Stimulated activated naive CD8-positive, alpha-beta T cell treated with anti-CD3 and anti-CD28 coated beads, Interleukin-15, Interleukin-2, amounts not matched to agents 100 U/mL and 50 U/mL, for 24 hours (primary cell): ENCODE measurements around the gene GHRHR.

Experiments used
- ATAC-seq: fragments of 150-1000 bp; cut with Tn5 transposase; one replicate; pipeline ENCODE4 v1.10.0; 2021
- DNase-seq: peaks from one replicate; pipeline ENCODE4 v3.0.0; 2021

The GHRHR gene

DNA sequence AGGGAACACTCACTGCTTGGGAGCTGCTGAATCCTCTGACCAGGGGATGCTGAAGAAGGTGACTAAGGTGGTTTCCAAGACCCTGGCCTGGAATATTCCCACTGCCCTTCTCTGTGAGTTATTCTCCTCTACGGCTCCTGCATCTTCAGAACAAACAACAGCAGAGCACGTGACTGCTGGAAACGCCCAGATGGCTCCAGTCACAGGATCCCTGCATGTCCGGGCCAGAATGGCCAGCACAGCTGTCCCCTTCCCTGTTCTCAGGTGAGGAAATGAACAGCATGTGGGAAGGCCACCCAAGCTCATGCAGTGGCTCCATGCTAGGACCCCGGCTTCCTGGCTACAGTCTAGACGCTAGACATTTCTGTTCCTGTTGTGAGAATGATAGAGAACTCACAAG lies 43.1 kb downstream of the GHRHR start:
- DNase-seq (no peak), ATAC-seq (no peak)

DNA sequence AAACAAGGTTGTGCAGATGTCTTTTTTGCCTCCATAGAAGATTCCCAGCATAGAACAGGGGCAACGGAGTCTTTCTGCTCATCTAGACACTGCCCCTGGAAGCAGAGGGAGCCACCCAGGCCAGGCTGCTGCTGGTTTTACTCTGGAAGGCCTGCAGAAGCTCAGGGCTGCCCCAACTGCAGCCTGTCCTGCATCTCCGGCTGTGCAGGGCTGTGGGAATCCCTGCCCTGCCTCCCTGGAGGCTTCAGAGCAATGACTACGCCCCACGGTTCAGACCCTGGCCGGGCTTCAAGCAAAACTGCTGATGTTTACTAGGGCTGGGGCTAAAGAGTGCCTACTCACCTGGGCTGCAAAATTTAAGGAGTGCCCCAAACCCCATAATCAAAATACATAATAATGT lies 43.9 kb downstream of the GHRHR start:
- no peak for DNase-seq
- ATAC-seq = no peak

DNA sequence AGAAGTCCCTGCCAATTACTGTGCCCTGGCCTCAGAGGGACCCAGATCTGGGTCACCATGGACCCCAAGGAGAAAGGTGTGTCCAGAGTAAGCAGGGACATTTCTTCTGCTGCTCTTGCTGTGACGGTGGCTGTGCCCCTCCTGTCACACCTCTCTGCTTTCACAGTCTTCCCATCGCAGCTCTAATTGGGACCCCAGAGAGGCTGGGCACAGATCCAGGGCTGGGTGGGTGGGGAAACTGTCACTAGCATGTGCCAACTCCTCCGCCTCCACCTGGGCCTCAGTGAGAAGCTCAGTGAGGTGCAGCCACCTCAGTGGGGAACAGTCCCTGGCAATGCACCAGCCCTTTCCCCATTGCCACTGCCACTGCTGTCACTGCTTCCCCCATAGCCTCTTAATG lies 51.1 kb downstream of the GHRHR start:
- ATAC-seq (no peak), DNase-seq (no peak)

DNA sequence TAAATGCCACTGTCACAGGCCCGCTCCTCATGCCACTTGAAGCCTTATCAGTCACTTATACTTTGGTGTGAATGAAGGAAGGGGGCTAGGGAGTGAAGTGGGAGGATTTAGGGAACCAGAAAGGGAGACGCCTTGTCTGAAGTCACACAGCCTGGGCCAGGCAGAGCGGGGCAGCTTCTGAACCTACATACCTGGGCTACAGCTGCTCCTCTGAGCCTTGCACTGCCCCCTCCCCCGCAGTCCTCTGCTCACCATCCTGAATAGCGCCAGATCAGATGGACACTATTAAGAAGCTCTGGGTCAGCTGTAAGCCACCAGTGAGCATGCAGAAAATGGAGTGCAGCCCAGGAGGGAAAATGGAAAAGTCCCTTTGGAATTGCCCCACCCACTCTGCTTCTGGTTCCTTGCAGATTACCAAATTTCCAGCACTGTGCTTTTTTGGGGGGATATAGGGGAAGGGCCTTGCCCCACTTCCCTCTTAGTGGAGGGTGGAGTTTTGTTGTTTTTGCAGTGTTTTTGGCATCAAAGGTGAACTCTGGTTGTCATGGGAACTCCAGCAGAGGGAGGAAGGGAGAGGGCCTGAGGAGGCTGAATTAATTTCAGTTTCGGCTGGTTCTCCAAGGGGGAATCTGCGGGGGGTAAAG lies 53.4 kb downstream of the GHRHR start:
- ATAC-seq = no peak
- DNase-seq = no peak

DNA sequence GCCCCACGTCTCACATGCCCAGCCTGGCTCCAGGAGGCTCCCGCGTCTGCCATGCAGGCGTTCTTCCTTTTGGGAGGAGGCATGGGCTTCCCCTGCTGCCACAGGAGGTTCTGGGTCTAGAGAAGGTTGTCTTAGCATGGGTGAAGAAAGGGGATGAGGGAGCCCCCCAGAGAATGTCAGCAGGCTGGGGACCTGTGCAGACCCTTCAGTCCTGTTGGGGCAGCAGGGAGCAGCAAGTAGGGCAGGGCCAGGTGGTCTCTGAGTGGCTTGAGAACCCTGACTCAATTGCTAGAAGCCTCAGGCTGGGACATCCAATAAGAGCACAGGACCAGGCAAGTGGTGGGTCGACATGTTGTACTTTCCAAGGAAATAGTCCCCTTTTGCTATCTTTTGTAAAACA lies 54.0 kb downstream of the GHRHR start:
- DNase-seq (no peak), ATAC-seq (no peak)

DNA sequence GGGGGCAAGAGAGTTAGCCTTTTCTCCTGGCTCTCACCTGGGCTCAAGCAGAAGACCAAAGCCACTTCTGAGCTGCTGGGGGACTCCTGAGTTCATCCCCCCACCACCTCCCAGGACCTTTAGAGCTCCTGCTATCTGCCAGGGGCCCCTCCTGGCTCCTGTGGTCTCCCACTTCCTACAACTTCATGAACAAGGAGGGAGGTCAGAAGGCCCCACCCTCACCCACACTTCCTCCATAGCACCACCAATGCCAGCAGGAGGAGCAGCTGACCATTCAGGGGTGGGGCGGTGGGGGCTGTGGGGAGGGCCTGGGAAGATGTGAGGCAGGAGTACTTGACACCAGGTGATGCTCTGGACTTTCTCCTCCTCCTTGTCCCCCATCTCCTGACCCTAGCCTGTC lies 55.8 kb downstream of the GHRHR start:
- no peak for DNase-seq
- ATAC-seq = no peak

DNA sequence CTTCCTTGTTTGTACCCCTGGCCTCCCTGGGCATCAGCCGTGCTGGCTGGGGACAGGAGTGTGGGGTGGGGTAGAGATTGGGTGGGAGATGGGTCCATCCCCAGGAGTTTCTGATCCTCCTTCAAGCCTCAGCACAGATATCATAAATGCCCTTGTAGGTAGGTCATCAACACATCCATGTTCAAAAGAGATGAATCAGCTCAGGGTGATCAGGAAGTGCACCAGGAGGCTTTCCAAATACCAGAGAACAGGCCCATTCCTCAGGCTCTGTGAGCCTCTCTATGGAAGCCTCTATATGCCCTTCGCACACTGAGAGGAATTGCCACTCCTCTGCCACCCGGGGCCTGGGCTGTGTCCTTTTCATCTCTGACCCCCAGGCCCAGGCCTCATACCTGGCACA lies 56.4 kb downstream of the GHRHR start:
- DNase-seq = no peak
- no peak for ATAC-seq

DNA sequence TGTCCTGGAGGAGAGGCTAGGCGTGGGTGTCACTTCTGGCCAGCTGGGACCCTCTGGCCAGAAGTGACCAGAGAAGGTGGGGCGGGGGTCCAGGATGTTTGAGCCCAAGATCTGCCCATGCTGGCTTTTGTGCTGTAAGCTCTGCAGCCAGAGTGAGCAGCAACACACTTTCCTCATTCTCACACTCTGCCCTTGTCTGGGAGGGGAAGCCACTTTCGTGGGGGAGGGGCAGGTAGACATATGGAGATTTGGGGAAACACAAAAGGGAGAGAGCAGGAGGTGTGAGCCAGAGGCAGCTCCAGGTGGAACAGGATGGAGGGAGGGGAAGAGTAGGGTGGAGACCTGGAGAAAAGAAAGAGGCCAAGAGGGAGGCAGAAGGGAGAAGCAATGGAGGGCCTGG lies 56.9 kb downstream of the GHRHR start:
- ATAC-seq (no peak), DNase-seq (no peak)

DNA sequence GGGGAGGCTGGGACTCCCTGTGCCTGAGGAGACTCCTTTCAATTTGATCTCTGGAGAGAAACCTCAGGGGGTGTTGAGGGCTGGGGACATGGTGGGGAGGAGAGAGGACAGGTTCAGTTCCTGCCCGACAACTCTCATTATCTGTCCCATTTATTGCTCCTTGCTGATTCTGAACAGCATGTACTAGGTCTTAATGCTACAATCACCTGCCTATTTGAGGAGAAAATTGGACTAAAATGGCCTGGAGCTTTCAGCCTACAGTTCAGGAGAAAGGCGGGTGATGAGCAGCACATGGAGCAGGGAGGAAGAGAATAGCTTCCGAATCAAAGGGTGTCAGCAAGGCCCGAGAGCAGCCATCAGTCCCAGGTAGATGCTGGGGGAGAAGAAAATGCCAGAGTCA lies 58.4 kb downstream of the GHRHR start:
- no peak for ATAC-seq

DNA sequence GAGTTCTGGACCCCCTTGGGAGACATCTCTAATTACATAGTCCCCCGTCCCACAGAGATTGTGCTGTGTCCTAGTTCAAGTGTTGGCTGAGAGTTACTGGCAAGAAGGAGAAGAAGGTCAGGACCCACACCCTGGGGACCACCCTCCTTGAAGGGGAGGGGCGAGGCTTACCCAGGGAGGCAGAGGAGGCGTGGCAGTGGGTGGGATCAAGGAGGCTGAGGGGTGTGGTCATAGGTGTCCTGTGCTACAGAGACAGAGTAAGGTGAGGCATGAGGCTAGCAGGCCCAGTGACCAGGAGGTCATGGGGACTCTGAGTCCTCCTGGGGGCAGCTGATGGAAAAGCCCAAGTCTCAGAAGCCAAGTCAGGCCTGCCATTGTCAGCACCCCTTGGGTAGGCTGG lies 59.0 kb downstream of the GHRHR start:
- ATAC-seq (no peak), DNase-seq (no peak)

More for the DNA sequence above, 58.4 kb downstream of the GHRHR start:
- DNase-seq = no peak

DNA sequence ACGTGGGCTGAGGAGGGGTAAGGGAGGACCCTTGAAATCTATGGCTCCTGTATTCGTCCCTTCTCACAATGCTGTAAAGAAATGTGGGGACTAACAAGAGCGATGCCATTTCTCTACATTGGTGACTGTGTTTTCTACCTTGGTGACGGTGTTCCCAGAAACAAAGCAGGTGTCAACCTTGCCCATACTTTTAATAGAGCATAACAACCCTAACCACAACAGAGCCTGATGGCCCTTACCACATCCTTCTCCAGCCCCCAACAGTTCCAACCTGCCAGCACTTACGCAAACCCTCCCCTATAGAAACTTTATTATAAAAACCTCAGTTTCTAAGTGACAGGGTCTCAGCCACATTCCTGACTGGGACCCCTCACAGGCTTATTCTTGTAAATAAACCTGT lies 60.1 kb downstream of the GHRHR start:
- peak; percentile 58 for ATAC-seq
- peak; percentile 10 for DNase-seq

DNA sequence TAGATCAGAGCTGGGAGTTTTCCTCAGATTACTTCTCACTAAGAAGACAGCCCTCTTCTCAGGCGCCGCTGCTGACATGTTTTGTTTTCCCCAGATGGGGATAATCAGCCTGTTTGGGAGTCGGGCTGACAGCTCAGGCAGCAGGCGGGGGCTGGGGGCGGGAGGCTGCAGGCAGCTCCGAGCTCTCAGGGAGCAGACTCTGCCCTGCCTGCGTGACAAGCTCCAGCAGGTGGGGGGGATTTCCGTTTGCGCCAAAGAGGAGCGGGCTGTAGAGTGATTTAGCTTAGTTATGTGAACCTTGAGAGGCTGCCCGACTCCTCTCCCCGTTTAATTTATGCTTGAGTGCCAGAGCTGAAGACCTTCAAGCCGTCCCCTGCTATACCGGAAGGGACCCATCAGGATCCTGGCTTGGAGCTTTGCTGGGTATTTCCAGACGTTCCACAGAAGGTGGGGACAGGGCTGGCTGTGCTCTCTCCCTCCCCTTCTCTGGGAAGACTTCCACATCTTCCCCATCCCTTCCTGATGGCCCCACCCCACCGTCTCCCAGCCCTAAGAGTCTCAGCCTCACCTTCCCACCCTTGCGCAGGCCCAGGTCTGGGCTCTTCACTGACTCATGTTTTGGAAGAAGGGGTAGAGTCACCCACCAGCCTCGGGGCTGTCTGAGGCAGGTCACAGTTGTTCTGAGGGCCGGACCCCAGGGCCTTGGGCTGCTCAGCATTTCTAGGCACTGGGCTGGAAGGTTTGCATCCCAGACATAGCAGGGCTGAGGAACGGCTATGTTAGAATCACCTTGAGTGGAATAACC lies 63.6 kb downstream of the GHRHR start:
- DNase-seq (peak; percentile 7), ATAC-seq (no peak)

DNA sequence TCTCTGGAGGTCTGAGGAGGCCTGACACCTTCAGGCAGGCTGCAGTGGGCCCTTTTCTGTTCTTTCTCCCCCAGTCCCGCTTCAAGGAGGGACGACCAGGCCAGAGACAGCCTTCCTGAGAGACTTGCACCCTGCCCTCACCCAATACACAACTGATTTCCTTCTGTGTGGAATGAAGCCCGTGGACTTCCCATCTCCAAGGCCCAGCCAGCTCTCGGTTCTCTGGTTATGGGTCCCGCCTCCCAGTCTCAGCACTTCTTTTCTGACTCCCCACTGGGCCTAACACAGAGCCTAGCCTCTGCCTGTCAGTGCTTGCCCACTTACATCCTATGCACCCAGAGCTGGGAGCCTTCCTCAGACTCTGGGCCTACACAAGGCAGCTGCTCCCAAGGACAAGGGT lies 64.3 kb downstream of the GHRHR start:
- DNase-seq = no peak
- no peak for ATAC-seq

DNA sequence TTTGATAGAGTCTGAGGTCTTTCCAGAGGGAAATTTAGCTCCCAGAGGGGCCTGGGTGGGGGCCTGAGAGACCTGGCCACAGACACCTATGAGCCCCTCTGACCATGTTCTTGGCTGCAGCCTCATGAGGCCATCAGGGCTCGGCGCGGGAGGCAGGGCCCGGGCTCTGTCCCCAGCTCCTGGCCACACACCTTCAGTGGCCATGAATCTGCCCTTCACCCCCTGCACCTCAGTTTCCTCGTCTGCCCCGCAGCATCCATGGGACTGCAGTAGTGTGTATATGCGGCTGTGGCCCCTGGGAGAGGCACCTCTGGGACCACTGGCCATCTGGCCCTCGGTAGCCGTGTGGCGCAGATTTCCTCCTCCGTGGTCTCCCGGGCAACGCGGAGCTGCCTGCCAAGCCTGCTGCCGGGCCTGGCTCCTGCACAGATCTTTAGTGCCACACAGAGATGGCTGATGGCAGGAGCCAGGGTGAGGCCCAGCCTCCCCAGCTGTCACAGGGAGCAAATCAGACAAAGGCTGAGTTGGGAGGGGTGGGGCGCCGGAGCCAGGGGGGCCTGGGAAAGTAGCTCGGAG lies 64.8 kb downstream of the GHRHR start:
- no peak for DNase-seq
- no peak for ATAC-seq
